ENCODE results near the gene STARD7.
A peak's percentile ranks its signal among the peaks of the same experiment; 100 is the strongest.

STARD7 gene

DNA sequence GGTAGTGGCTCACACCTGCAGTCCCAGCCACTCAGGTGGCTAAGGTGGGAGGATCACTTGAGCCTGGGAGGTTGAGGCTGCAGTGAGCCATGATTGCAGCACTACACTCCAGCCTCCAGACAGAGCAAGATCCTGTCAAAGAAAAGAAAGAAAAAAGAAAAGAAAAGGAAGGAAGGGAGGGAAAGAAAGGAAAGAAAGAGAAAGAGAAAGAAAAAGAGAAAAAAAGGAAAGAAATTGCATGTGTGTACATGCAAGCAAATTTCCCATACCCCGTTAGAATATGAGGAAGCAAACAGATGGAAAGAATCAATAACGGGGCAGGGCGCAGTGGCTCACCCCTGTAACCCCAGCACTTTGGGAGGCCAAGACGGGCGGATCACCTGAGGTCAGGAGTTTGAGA, 39.3 kb upstream of the STARD7 start:
- TF ChIP-seq, protein P1, sequence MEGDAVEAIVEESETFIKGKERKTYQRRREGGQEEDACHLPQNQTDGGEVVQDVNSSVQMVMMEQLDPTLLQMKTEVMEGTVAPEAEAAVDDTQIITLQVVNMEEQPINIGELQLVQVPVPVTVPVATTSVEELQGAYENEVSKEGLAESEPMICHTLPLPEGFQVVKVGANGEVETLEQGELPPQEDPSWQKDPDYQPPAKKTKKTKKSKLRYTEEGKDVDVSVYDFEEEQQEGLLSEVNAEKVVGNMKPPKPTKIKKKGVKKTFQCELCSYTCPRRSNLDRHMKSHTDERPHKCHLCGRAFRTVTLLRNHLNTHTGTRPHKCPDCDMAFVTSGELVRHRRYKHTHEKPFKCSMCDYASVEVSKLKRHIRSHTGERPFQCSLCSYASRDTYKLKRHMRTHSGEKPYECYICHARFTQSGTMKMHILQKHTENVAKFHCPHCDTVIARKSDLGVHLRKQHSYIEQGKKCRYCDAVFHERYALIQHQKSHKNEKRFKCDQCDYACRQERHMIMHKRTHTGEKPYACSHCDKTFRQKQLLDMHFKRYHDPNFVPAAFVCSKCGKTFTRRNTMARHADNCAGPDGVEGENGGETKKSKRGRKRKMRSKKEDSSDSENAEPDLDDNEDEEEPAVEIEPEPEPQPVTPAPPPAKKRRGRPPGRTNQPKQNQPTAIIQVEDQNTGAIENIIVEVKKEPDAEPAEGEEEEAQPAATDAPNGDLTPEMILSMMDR (IDR thresholded peaks at IDR 0.05), result no peak
- Histone ChIP-seq H3K4me1 (peaks cover 0 to 33% (median 30%) of the 10 kb centered on the region in 4 donors), H3K36me3 (peaks cover 0 to 10% (median 6%) of the 10 kb centered on the region in 3 donors), H3K27ac (no peak overlapping the region), H3K4me3 (no peak overlapping the region), H3K27me3 (no peaks in the 10 kb centered on the region), H3K9me3 (no peaks in the 10 kb centered on the region)
- DNase-seq, result no peak
- intact Hi-C loops (cut with DNase I; ENCODE audit: low total_unique reads), result no loop called here

GRCh38 chr2:96247009-96247408, 38.4 kb upstream of the STARD7 start:
- TF ChIP-seq, protein P1 (IDR thresholded peaks at IDR 0.05), result no peak
- DNase-seq, result no peak
- no peaks in the 10 kb centered on the region for H3K27me3 ChIP-seq
- peaks cover 0 to 30% (median 23%) of the 10 kb centered on the region in 4 donors for H3K4me1 ChIP-seq
- H3K4me3 ChIP-seq, result no peak overlapping the region
- H3K27ac ChIP-seq, result no peak overlapping the region
- intact Hi-C loops (cut with DNase I; ENCODE audit: low total_unique reads), result no loop called here
- H3K9me3 ChIP-seq, result no peaks in the 10 kb centered on the region
- peaks cover 0 to 2% (median 0%) of the 10 kb centered on the region in 3 donors for H3K36me3 ChIP-seq

DNA sequence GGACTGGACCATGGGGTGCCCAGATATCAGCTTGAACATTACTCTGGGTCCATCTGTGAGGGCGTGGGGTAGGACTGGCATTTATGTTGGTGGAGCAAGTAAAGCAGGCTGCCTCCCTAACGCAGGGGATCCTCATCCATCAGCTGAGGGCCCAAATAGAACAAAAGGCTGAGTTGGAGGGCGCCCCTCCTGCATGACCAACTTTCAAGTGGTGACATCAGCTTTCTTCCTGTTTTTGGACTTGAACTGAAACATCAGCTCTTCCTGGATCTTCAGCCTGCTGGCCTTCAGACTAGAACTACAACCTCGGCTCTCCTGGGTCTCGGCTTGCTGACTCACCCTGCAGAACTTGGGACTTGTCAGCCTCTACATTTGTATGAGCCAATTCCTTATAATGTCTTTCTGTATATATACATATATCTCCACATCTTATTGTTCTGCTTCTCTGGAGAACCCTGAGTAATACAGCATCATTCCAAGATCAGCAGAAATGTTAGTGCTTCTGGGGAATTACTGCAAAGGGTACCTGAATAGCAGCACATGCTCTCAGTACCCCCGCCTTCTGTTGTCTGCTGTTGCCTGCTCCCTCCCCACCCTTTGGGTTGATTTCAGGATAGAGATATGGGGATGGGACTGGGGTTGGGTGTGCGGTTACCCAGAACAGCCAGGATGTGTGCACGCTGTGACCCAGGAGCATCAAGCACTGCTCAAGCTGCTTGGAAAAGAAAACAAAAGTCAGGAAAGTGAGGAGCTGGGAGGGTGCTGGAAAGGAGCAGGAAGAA, 37.2 kb upstream of the STARD7 start:
- TF ChIP-seq, protein P1 (IDR thresholded peaks at IDR 0.05), result no peak
- no peak overlapping the region for H3K27ac ChIP-seq
- intact Hi-C loops (cut with DNase I; ENCODE audit: low total_unique reads), result no loop called here
- H3K9me3 ChIP-seq, result no peaks in the 10 kb centered on the region
- H3K4me1 ChIP-seq, result peaks cover 0 to 19% (median 15%) of the 10 kb centered on the region in 4 donors
- H3K36me3 ChIP-seq, result peaks cover 0 to 3% (median 0%) of the 10 kb centered on the region in 3 donors
- H3K27me3 ChIP-seq, result no peaks in the 10 kb centered on the region
- H3K4me3 ChIP-seq, result no peak overlapping the region
- no peak for DNase-seq

GRCh38 chr2:96243843-96244242, 35.2 kb upstream of the STARD7 start:
- Histone ChIP-seq H3K9me3 (no peaks in the 10 kb centered on the region), H3K27me3 (no peaks in the 10 kb centered on the region), H3K36me3 (peaks cover 0 to 11% (median 10%) of the 10 kb centered on the region in 3 donors), H3K4me3 (no peak overlapping the region), H3K4me1 (no peaks in the 10 kb centered on the region), H3K27ac (no peak overlapping the region)
- TF ChIP-seq, protein P1 (IDR thresholded peaks at IDR 0.05), result no peak
- intact Hi-C loops (cut with DNase I; ENCODE audit: low total_unique reads), result no loop called here
- DNase-seq, result no peak

GRCh38 chr2:96241900-96242611, 33.4 kb upstream of the STARD7 start:
- intact Hi-C loops (cut with DNase I; ENCODE audit: low total_unique reads), result no loop called here
- peak in 1 of 2 donors; percentile 47 for DNase-seq

More at GRCh38 chr2:96241900-96242611, 33.4 kb upstream of the STARD7 start:
- H3K36me3 ChIP-seq, result peaks cover 0 to 11% (median 10%) of the 10 kb centered on the region in 3 donors
- H3K4me3 ChIP-seq, result no peak overlapping the region
- peak overlapping the region in 1 of 2 donors; percentile 13 for H3K27ac ChIP-seq
- H3K27me3 ChIP-seq, result no peaks in the 10 kb centered on the region
- H3K9me3 ChIP-seq, result no peaks in the 10 kb centered on the region
- TF ChIP-seq, protein P1 (IDR thresholded peaks at IDR 0.05), result no peak
- H3K4me1 ChIP-seq, result no peaks in the 10 kb centered on the region

Data from tibial artery (tissue), 4 donors.